Measurements from ENCODE around the gene DGKH. TPM values are rescaled to one million over a fixed set of nuclear protein-coding genes. Genes with fewer than 3 reads are reported as not detected.

Gene DGKH, protein sequence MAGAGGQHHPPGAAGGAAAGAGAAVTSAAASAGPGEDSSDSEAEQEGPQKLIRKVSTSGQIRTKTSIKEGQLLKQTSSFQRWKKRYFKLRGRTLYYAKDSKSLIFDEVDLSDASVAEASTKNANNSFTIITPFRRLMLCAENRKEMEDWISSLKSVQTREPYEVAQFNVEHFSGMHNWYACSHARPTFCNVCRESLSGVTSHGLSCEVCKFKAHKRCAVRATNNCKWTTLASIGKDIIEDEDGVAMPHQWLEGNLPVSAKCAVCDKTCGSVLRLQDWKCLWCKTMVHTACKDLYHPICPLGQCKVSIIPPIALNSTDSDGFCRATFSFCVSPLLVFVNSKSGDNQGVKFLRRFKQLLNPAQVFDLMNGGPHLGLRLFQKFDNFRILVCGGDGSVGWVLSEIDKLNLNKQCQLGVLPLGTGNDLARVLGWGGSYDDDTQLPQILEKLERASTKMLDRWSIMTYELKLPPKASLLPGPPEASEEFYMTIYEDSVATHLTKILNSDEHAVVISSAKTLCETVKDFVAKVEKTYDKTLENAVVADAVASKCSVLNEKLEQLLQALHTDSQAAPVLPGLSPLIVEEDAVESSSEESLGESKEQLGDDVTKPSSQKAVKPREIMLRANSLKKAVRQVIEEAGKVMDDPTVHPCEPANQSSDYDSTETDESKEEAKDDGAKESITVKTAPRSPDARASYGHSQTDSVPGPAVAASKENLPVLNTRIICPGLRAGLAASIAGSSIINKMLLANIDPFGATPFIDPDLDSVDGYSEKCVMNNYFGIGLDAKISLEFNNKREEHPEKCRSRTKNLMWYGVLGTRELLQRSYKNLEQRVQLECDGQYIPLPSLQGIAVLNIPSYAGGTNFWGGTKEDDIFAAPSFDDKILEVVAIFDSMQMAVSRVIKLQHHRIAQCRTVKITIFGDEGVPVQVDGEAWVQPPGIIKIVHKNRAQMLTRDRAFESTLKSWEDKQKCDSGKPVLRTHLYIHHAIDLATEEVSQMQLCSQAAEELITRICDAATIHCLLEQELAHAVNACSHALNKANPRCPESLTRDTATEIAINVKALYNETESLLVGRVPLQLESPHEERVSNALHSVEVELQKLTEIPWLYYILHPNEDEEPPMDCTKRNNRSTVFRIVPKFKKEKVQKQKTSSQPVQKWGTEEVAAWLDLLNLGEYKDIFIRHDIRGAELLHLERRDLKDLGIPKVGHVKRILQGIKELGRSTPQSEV
- total RNA-seq (1 to 10 TPM; 2.1 to 4.6 (median 3.9) TPM), polyA plus RNA-seq (under 1 TPM; 0.42 to 0.63 (median 0.51) TPM)
- long read RNA-seq, donor 1, partial matches to known transcripts, result 0 of 1 reads
- long read RNA-seq, donor 1, other reads (novel, unspliced or antisense), result 1 of 1 reads
- long read RNA-seq, donor 2, partial matches to known transcripts, result 0 of 1 reads
- long read RNA-seq, donor 2, other reads (novel, unspliced or antisense), result 1 of 1 reads

DNA sequence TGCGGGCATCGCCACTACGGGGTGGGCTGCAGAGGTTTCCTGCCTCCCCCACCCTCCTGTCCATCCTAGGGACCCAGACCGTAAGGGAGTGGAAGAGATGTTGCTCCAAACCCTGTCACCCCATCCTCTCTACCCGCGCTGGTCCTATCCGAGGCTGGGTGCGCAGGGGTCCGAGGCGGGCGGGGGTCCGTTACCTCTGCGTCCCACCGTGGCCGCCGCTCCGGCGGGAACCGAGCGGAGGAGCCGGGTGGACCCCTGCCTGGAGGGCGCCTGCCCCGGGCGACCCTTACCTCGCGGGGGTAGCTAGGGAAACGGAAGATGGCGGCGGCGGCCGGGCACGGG lies at the start of gene DGKH:
Gene DGKH (plus strand): TSS at position 307 of the 342 bp plus-strand sequence. CDS start 126 bp downstream, outside the sequence.
- peaks cover 11% of the 10 kb centered on the region for H3K4me1 ChIP-seq
- no peaks in the 10 kb centered on the region for H3K36me3 ChIP-seq (ENCODE audit: insufficient read depth in 1 of 2, low read depth in 1 of 2)
- H3K27ac ChIP-seq, result peak within 1 kb of the TSS; percentile 78
- ATAC-seq, result peak; percentile 12 to 20 (median 19)
- H3K27me3 ChIP-seq (ENCODE audit: insufficient read depth in 3 of 3, low read length in 2 of 3), result no peaks in the 10 kb centered on the region
- WGBS, 3 donors, result 0 to 1% (median 0%) methylated on average over 19 to 32 of the region's 32 CpGs
- intact Hi-C loops (cut with DNase I), result loop anchor here in 1 of 2 donors (10.0 kb wide), 1 partner anchor 384 kb away; no protein-coding TSS in a partner anchor
- TF ChIP-seq, protein P1, sequence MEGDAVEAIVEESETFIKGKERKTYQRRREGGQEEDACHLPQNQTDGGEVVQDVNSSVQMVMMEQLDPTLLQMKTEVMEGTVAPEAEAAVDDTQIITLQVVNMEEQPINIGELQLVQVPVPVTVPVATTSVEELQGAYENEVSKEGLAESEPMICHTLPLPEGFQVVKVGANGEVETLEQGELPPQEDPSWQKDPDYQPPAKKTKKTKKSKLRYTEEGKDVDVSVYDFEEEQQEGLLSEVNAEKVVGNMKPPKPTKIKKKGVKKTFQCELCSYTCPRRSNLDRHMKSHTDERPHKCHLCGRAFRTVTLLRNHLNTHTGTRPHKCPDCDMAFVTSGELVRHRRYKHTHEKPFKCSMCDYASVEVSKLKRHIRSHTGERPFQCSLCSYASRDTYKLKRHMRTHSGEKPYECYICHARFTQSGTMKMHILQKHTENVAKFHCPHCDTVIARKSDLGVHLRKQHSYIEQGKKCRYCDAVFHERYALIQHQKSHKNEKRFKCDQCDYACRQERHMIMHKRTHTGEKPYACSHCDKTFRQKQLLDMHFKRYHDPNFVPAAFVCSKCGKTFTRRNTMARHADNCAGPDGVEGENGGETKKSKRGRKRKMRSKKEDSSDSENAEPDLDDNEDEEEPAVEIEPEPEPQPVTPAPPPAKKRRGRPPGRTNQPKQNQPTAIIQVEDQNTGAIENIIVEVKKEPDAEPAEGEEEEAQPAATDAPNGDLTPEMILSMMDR (IDR thresholded peaks at IDR 0.05), result no peak
- peak within 1 kb of the TSS; percentile 88 for H3K4me3 ChIP-seq
- no peaks in the 10 kb centered on the region for H3K9me3 ChIP-seq
- no peak for DNase-seq

DNA sequence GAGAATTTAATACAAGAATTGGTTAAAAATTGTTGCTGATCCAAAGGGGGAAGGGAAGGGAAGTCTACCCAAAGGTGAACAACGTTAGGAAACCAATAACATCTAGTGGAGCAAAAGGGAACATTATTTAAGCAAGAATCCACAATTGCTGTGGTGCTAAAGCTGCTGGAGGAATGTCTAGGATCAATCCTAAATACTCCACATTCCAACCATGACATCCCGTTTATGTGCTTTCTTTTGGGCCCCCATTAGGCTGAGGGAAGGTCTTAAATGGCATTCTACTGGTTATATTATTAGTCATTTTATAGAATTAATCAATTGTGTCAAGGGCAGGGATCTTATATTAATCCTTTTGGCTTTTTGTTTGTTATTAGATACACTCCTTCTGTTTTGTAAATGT lies 47.6 kb upstream of the DGKH start:
- no peak overlapping the region for H3K27ac ChIP-seq
- no peaks in the 10 kb centered on the region for H3K36me3 ChIP-seq (ENCODE audit: insufficient read depth in 1 of 2, low read depth in 1 of 2)
- H3K9me3 ChIP-seq, result no peaks in the 10 kb centered on the region
- peaks cover 0 to 2% (median 0%) of the 10 kb centered on the region in 3 donors for H3K27me3 ChIP-seq (ENCODE audit: insufficient read depth in 3 of 3, low read length in 2 of 3)
- no peaks in the 10 kb centered on the region for H3K4me1 ChIP-seq
- DNase-seq (no peak), ATAC-seq (no peak)
- no peak overlapping the region for H3K4me3 ChIP-seq
- TF ChIP-seq, protein P1 (IDR thresholded peaks at IDR 0.05), result no peak
- intact Hi-C loops (cut with DNase I), result no loop called here
- 30 to 49% (median 36%) methylated on average over 2 of the region's 2 CpGs for WGBS, 3 donors

DNA sequence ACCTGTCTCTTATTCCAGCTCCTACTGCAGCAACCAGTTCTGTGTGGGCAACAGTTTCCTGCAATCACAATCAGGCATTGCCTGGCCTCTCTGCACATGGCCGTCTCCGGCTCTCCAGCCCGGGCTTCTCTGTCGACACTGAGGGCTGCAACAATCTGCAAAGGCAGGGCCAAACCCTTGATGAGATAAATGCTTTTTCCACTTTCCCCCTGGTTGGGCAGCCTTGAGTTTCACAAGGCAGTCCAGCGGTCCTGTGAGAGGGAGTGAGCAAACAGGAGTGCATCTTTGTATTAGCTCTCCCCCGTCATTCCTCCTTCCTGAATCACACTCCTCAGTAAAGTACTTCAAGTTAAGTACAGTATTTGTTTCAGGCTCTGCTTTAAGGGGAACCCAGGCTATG lies 46.9 kb upstream of the DGKH start:
- Histone ChIP-seq H3K27me3 (ENCODE audit: insufficient read depth in 3 of 3, low read length in 2 of 3) (peaks cover 0 to 2% (median 0%) of the 10 kb centered on the region in 3 donors), H3K27ac (no peak overlapping the region), H3K9me3 (no peaks in the 10 kb centered on the region), H3K36me3 (ENCODE audit: insufficient read depth in 1 of 2, low read depth in 1 of 2) (no peaks in the 10 kb centered on the region), H3K4me3 (no peak overlapping the region), H3K4me1 (no peaks in the 10 kb centered on the region)
- intact Hi-C loops (cut with DNase I), result no loop called here
- TF ChIP-seq, protein P1 (IDR thresholded peaks at IDR 0.05), result no peak
- ATAC-seq (no peak), DNase-seq (no peak)
- WGBS, 3 donors, result 37 to 42% (median 38%) methylated on average over 6 of the region's 6 CpGs

DNA sequence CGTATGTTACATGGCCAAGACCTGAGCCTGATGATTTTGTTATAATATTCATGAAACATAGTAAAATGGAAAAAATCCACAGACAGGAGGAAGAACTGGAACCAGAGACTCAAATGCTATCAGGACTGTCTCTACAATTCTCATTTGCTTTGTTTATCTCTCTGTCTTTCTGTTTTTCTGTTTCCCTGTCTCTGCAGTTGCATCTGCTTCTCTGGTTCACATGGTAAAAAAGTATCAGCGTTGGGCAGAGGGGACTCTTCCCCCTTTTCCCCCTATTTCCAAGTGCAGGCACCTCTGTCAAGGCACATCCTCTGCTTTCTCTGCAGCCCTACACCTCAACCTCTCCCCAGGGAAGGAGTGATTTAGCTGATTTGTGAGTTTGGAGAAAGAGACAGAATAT lies 46.4 kb upstream of the DGKH start:
- Histone ChIP-seq H3K27ac (no peak overlapping the region), H3K36me3 (ENCODE audit: insufficient read depth in 1 of 2, low read depth in 1 of 2) (no peaks in the 10 kb centered on the region), H3K4me3 (no peak overlapping the region), H3K27me3 (ENCODE audit: insufficient read depth in 3 of 3, low read length in 2 of 3) (peaks cover 0 to 2% (median 0%) of the 10 kb centered on the region in 3 donors), H3K9me3 (no peaks in the 10 kb centered on the region), H3K4me1 (no peaks in the 10 kb centered on the region)
- 67 to 70% (median 68%) methylated on average over 2 of the region's 2 CpGs for WGBS, 3 donors
- intact Hi-C loops (cut with DNase I), result no loop called here
- ATAC-seq (no peak), DNase-seq (no peak)
- TF ChIP-seq, protein P1 (IDR thresholded peaks at IDR 0.05), result no peak

All from psoas muscle (tissue), 8 donors.